K562 (cell line): ENCODE data around the gene CKAP5.

ENCODE experiments used
- HMGN3 ChIP-seq: IDR thresholded peaks from 2 replicates; pipeline ENCODE4 v1.6.1; 2011; ENCODE audit warnings: borderline replicate concordance, low read depth, mild to moderate bottlenecking, mixed read lengths, low read length; ENCODE audit not compliant: insufficient read length; ENCODE audit errors: extremely low read depth
- HOXB6 ChIP-seq: fragments of 250-450 bp; sonication (Bioruptor Pico); IDR thresholded peaks from 2 replicates; pipeline ENCODE4 v1.5.1; 2022; ENCODE audit warnings: mild to moderate bottlenecking, borderline replicate concordance
- ILF3 ChIP-seq: fragments of 450-650 bp; IDR thresholded peaks from 2 replicates; pipeline ENCODE4 v1.6.1; 2018; ENCODE audit warnings: antibody characterized with exemption, mild to moderate bottlenecking, moderate library complexity, borderline replicate concordance
- JUN ChIP-seq, 2 experiments: sonication (generic) in 1 of 2; formaldehyde crosslinking in 1 of 2; IDR thresholded peaks; 2 replicates each; pipeline versions ENCODE4 v1.6.1 to v1.8.0; 2012 to 2022; ENCODE audit warnings: borderline replicate concordance in 2 of 2, mild to moderate bottlenecking in 2 of 2, improper control_type of control experiment in 1 of 2, low read depth in 1 of 2, low read length in 1 of 2, missing genetic modification reagents in 1 of 2
- PRPF4 ChIP-seq: fragments of 200-400 bp; formaldehyde crosslinking; IDR thresholded peaks from one replicate; pipeline ENCODE4 v1.6.1; 2017; ENCODE audit warnings: low read length, low read depth, mild to moderate bottlenecking; ENCODE audit not compliant: insufficient read depth, poor library complexity, severe bottlenecking
- TF ChIP-seq, protein P1 (sequence below), 3 experiments: IDR thresholded peaks in 2 of 3; conservative IDR thresholded peaks in 1 of 3; 2 replicates each; pipeline ENCODE4 v1.5.1; 2011 to 2012; ENCODE audit warnings: low read length in 3 of 3, mild to moderate bottlenecking in 3 of 3, control low read depth in 2 of 3, improper control_type of control experiment in 1 of 3, inconsistent platforms in 1 of 3, low read depth in 1 of 3, mixed read lengths in 1 of 3, moderate library complexity in 1 of 3; ENCODE audit not compliant: insufficient read depth in 2 of 3
- TF ChIP-seq, protein P2 (sequence below): fragments of 250-450 bp; sonication (Bioruptor Pico); IDR thresholded peaks from 2 replicates; pipeline ENCODE4 v1.4.0; 2020; ENCODE audit warnings: mild to moderate bottlenecking

DNA sequence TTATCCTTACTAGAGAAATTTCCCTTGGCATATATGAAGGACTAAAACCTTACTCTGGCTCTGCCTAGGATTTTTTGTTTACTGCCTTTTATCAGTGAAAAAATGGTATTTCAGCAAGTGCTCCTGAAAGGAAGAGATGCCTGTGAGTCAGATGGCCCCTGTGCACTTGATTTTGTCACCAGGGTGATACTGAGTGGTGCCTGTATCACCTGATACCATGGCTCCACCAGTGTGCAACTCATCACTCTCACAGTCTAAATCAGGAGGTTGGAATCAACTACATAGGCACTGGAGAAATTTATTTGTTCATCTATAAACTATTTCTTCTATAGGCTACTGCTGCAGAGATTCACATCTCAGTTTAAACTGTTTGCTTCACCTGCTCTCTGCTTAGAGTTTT lies 83.8 kb downstream of the CKAP5 start:
- TF ChIP-seq, protein P1, sequence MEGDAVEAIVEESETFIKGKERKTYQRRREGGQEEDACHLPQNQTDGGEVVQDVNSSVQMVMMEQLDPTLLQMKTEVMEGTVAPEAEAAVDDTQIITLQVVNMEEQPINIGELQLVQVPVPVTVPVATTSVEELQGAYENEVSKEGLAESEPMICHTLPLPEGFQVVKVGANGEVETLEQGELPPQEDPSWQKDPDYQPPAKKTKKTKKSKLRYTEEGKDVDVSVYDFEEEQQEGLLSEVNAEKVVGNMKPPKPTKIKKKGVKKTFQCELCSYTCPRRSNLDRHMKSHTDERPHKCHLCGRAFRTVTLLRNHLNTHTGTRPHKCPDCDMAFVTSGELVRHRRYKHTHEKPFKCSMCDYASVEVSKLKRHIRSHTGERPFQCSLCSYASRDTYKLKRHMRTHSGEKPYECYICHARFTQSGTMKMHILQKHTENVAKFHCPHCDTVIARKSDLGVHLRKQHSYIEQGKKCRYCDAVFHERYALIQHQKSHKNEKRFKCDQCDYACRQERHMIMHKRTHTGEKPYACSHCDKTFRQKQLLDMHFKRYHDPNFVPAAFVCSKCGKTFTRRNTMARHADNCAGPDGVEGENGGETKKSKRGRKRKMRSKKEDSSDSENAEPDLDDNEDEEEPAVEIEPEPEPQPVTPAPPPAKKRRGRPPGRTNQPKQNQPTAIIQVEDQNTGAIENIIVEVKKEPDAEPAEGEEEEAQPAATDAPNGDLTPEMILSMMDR (IDR thresholded peaks at IDR 0.05 in 2 of 3, conservative IDR thresholded peaks at IDR 0.05 in 1 of 3; ENCODE audit: insufficient read depth in 2 of 3, low read depth in 1 of 3, low read length in 3 of 3) = no peak
- no peak for TF ChIP-seq PRPF4
- TF ChIP-seq JUN (IDR thresholded peaks at IDR 0.05; ENCODE audit: borderline replicate concordance, low read depth, low read length) = no peak
- TF ChIP-seq JUN (CRISPR knock-in tag; IDR thresholded peaks at IDR 0.05; ENCODE audit: borderline replicate concordance) = no peak
- TF ChIP-seq HMGN3 = no peak
- TF ChIP-seq, protein P2, sequence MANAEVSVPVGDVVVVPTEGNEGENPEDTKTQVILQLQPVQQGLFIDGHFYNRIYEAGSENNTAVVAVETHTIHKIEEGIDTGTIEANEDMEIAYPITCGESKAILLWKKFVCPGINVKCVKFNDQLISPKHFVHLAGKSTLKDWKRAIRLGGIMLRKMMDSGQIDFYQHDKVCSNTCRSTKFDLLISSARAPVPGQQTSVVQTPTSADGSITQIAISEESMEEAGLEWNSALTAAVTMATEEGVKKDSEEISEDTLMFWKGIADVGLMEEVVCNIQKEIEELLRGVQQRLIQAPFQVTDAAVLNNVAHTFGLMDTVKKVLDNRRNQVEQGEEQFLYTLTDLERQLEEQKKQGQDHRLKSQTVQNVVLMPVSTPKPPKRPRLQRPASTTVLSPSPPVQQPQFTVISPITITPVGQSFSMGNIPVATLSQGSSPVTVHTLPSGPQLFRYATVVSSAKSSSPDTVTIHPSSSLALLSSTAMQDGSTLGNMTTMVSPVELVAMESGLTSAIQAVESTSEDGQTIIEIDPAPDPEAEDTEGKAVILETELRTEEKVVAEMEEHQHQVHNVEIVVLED (CRISPR knock-in tag) = no peak
- TF ChIP-seq ILF3 = no peak
- TF ChIP-seq HOXB6 (CRISPR knock-in tag) = no peak
